HepG2 (cell line): ENCODE data around the gene RBM12. TPM values are rescaled to one million over a fixed set of nuclear protein-coding genes. Genes with fewer than 3 reads are reported as not detected.

Experiments
- ARHGAP35 ChIP-seq: sonication (generic); formaldehyde crosslinking; IDR thresholded peaks from 2 replicates; pipeline ENCODE4 v1.9.0; 2022; ENCODE audit warnings: mild to moderate bottlenecking, inconsistent platforms, moderate library complexity, missing genetic modification reagents, borderline replicate concordance
- ATM ChIP-seq: fragments of 450-650 bp; IDR thresholded peaks from 2 replicates; pipeline ENCODE4 v1.7.1; 2017; ENCODE audit warnings: mild to moderate bottlenecking, borderline replicate concordance
- BCL3 ChIP-seq: sonication (generic); formaldehyde crosslinking; IDR thresholded peaks from 2 replicates; pipeline ENCODE4 v1.5.1; 2020; ENCODE audit warnings: mild to moderate bottlenecking, missing genetic modification reagents, moderate library complexity
- CREB1 ChIP-seq, 2 experiments: fragments of 450-650 bp in 1 of 2; IDR thresholded peaks; 2 replicates each; pipeline ENCODE4 v1.6.1; 2016 to 2017; ENCODE audit warnings: control low read depth in 1 of 2, mild to moderate bottlenecking in 1 of 2, missing compliant biosample characterization in 1 of 2, missing genetic modification characterization in 1 of 2
- DR1 ChIP-seq: sonication (generic); formaldehyde crosslinking; IDR thresholded peaks from 2 replicates; pipeline ENCODE4 v1.8.0; 2021; ENCODE audit warnings: mild to moderate bottlenecking, missing genetic modification reagents, inconsistent platforms
- ERF ChIP-seq: IDR thresholded peaks from 2 replicates; pipeline ENCODE4 v1.6.1; 2018; ENCODE audit warnings: missing biosample characterization, missing genetic modification reagents
- ETV5 ChIP-seq: IDR thresholded peaks from 2 replicates; pipeline ENCODE4 v1.6.1; 2018; ENCODE audit warnings: missing biosample characterization, missing genetic modification reagents, inconsistent platforms, borderline replicate concordance
- HMGA1 ChIP-seq: sonication (generic); formaldehyde crosslinking; conservative IDR thresholded peaks from 2 replicates; pipeline ENCODE4 v1.4.0; 2020; ENCODE audit warnings: missing genetic modification reagents
- MATR3 ChIP-seq: sonication (generic); formaldehyde crosslinking; IDR thresholded peaks from 2 replicates; pipeline ENCODE4 v1.4.0; 2020; ENCODE audit warnings: missing genetic modification reagents
- MLLT10 ChIP-seq: sonication (generic); formaldehyde crosslinking; IDR thresholded peaks from 2 replicates; pipeline ENCODE4 v1.4.0; 2020; ENCODE audit warnings: missing genetic modification reagents
- MYPOP ChIP-seq: sonication (generic); formaldehyde crosslinking; IDR thresholded peaks from 2 replicates; pipeline ENCODE4 v1.8.1; 2023; ENCODE audit warnings: mild to moderate bottlenecking, moderate library complexity, missing genetic modification reagents
- NR2C2 ChIP-seq: sonication (generic); formaldehyde crosslinking; IDR thresholded peaks from 2 replicates; pipeline ENCODE4 v1.4.0; 2020; ENCODE audit warnings: missing genetic modification reagents, mild to moderate bottlenecking, moderate library complexity, borderline replicate concordance
- NR2F2 ChIP-seq: IDR thresholded peaks from 2 replicates; pipeline ENCODE4 v1.6.1; 2012; ENCODE audit warnings: low read depth, inconsistent platforms, borderline replicate concordance
- NR3C1 ChIP-seq: sonication (generic); formaldehyde crosslinking; IDR thresholded peaks from 2 replicates; pipeline ENCODE4 v1.4.0; 2020; ENCODE audit warnings: missing genetic modification reagents
- RFXAP ChIP-seq: sonication (generic); formaldehyde crosslinking; IDR thresholded peaks from 2 replicates; pipeline ENCODE4 v1.4.0; 2020; ENCODE audit warnings: missing genetic modification reagents, borderline replicate concordance
- SMAD9 ChIP-seq: sonication (generic); formaldehyde crosslinking; IDR thresholded peaks from 2 replicates; pipeline ENCODE4 v1.5.1; 2020; ENCODE audit warnings: mild to moderate bottlenecking, missing genetic modification reagents
- SMARCC2 ChIP-seq: fragments of 450-650 bp; IDR thresholded peaks from 2 replicates; pipeline ENCODE4 v1.6.1; 2017; ENCODE audit warnings: antibody characterized with exemption, mild to moderate bottlenecking
- SNAPC2 ChIP-seq: sonication (generic); formaldehyde crosslinking; IDR thresholded peaks from 2 replicates; pipeline ENCODE4 v1.8.1; 2022; ENCODE audit warnings: mild to moderate bottlenecking, missing genetic modification reagents
- SP5 ChIP-seq: IDR thresholded peaks from 2 replicates; pipeline ENCODE4 v1.6.1; 2016; ENCODE audit warnings: low read depth, borderline replicate concordance
- ZBTB33 ChIP-seq: sonication (generic); formaldehyde crosslinking; IDR thresholded peaks from 2 replicates; pipeline ENCODE4 v1.4.0; 2020; ENCODE audit warnings: missing genetic modification reagents
- ZNF136 ChIP-seq: sonication (generic); formaldehyde crosslinking; IDR thresholded peaks from 2 replicates; pipeline ENCODE4 v1.8.1; 2022; ENCODE audit warnings: low read depth, mild to moderate bottlenecking, moderate library complexity, missing genetic modification reagents
- ZNF232 ChIP-seq: sonication (generic); formaldehyde crosslinking; IDR thresholded peaks from 2 replicates; pipeline ENCODE4 v1.4.0; 2020; ENCODE audit warnings: missing genetic modification reagents, borderline replicate concordance
- ZNF33A ChIP-seq: sonication (generic); formaldehyde crosslinking; IDR thresholded peaks from 2 replicates; pipeline ENCODE4 v1.5.1; 2020; ENCODE audit warnings: missing genetic modification reagents, mild to moderate bottlenecking, moderate library complexity, borderline replicate concordance
- ZNF747 ChIP-seq: sonication (generic); formaldehyde crosslinking; IDR thresholded peaks from 2 replicates; pipeline ENCODE4 v1.8.1; 2023; ENCODE audit warnings: missing genetic modification reagents, mild to moderate bottlenecking, borderline replicate concordance
- ZNF75D ChIP-seq: sonication (generic); formaldehyde crosslinking; IDR thresholded peaks from 2 replicates; pipeline ENCODE4 v1.8.1; 2023; ENCODE audit warnings: missing genetic modification reagents, mild to moderate bottlenecking, borderline replicate concordance
- polyA plus RNA-seq, 8 experiments: library from polyadenylated mRNA; depleted of rRNA in 3 of 8; stranded (reverse) in 7 of 8; unstranded in 1 of 8; fragments of >200 nt; fragmentation: Illumina TruSeq in 4 of 8; extraction: Trizol in 4 of 8; gene quantifications; 2 replicates each; pipeline versions ENCODE4 v1.2.1 to v1.2.3, GENCODE V29; 2011 to 2016; ENCODE audit warnings: low read depth in 4 of 8, missing spikeins in 1 of 8, mixed read lengths in 1 of 8; ENCODE audit not compliant: insufficient read depth in 1 of 8
- total RNA-seq, 5 experiments: library from RNA; depleted of rRNA; stranded (reverse); fragments of >200 nt; fragmentation: Illumina TruSeq; extraction: Trizol; gene quantifications; 2 replicates each; pipeline ENCODE4 v1.2.3, GENCODE V29; 2016; ENCODE audit warnings: low read depth in 1 of 5
- TF ChIP-seq, protein P1 (sequence below): sonication (generic); formaldehyde crosslinking; IDR thresholded peaks from 2 replicates; pipeline ENCODE4 v1.4.0; 2020; ENCODE audit warnings: missing genetic modification reagents, low read depth, mild to moderate bottlenecking, borderline replicate concordance

RBM12 gene
- total and polyA plus RNA-seq, 2 of the 13 experiments (the other 11 are each of a cell fraction or from before 2014, with no cell fraction given): 97.9 to 104 TPM

DNA sequence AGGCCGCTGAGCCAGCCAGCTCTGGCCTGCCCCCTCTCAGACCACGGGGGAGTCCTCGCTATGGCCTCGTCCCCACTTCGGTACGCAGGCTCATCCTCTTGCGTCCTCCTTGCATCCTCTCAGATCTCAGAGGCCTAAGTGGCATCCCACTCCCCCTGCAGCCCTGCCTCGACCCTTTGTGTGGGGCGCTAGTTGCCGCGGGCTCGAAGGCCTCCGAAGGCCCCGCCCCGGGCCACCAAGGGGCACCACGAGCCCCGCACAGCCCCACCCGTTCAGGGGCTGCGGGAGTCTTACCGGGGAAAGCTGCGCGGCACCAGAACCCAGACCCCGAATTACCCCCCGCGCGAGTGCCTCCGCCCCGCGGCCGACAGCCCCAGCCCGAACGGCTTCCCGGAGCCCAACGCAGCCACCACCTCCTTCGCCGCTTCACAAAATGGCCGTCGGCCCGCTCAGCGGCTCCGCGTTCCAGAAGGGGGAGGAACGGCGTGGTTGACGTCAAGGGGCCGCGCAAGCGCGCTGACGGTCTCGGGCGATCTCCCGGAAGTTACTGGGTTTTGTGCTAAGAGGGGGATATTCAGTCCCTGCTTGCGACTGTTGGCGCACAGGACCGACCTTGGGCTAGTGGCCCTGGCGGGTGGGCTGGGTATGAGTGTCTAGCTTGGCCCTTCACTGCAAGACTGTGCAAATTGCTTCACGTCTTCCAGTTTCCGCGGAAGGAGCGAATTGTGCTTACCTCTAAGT, at the start of gene RBM12, which contains the start of gene CPNE1 (continued):
- TF ChIP-seq DR1 (CRISPR knock-in tag) (peak; percentile 91), ETV5 (CRISPR knock-in tag) (peak; percentile 83), NR3C1 (no peak), ZNF232 (peak; percentile 87), ZNF33A (peak; percentile 96; the same call in 1 of the 2 replicates), ZNF75D (CRISPR knock-in tag) (no peak), ARHGAP35 (CRISPR knock-in tag) (peak; percentile 89), RFXAP (CRISPR knock-in tag) (peak; percentile 88), SNAPC2 (CRISPR knock-in tag) (peak; percentile 87), NR2F2 (no peak), MLLT10 (CRISPR knock-in tag) (no peak), ZBTB33 (CRISPR knock-in tag) (peak; percentile 51; the same call in 1 of the 2 replicates), SMAD9 (CRISPR knock-in tag) (peak; percentile 95), ERF (CRISPR knock-in tag) (peak; percentile 97), ATM (no peak), ZNF136 (CRISPR knock-in tag) (peak; percentile 76; the same call in 1 of the 2 replicates), BCL3 (CRISPR knock-in tag) (peak; percentile 99), HMGA1 (CRISPR knock-in tag) (no peak), NR2C2 (CRISPR knock-in tag) (peak; percentile 92), SP5 (CRISPR knock-in tag) (peak; percentile 71; the same call in 1 of the 2 replicates), MATR3 (CRISPR knock-in tag) (no peak), CREB1 (IDR thresholded peaks at IDR 0.05) (peak; percentile 90), CREB1 (CRISPR knock-in tag; IDR thresholded peaks at IDR 0.05) (peak; percentile 97), MYPOP (CRISPR knock-in tag) (peak; percentile 94), ZNF747 (peak; percentile 85), SMARCC2 (no peak)
- TF ChIP-seq, protein P1, sequence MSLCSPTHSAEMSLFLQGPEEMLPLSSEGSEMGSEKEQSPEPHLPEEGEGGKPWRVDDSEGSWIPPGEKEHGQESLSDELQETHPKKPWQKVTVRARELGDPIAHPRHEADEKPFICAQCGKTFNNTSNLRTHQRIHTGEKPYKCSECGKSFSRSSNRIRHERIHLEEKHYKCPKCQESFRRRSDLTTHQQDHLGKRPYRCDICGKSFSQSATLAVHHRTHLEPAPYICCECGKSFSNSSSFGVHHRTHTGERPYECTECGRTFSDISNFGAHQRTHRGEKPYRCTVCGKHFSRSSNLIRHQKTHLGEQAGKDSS (CRISPR knock-in tag): peak; percentile 97
